ACC112 (cell line): ENCODE measurements around the gene TRIM2.

ENCODE experiments used
- H2AFZ ChIP-seq: fragments of 200-600 bp; sonication (generic); one replicate; pipeline ENCODE4 v1.6.0; 2017; ENCODE audit warnings: antibody characterized with exemption, low read length; ENCODE audit not compliant: unreplicated experiment
- H3K27ac ChIP-seq: fragments of 200-600 bp; sonication (generic); 2 replicates; pipeline ENCODE4 v1.5.1; 2014; ENCODE audit warnings: low read depth, mild to moderate bottlenecking, antibody characterized with exemption, low read length, moderate library complexity
- H3K27me3 ChIP-seq: fragments of 200-600 bp; sonication (generic); 2 replicates; pipeline ENCODE4 v1.6.1; 2014; ENCODE audit warnings: mild to moderate bottlenecking, antibody characterized with exemption, low read length, moderate library complexity, mixed read lengths; ENCODE audit not compliant: insufficient read depth
- H3K36me3 ChIP-seq: fragments of 200-600 bp; sonication (generic); 2 replicates; pipeline ENCODE4 v1.6.1; 2016; ENCODE audit warnings: mild to moderate bottlenecking, antibody characterized with exemption, low read length, moderate library complexity, mixed read lengths; ENCODE audit not compliant: insufficient read depth
- H3K4me1 ChIP-seq: fragments of 200-600 bp; sonication (generic); one replicate; pipeline ENCODE4 v1.6.1; 2016; ENCODE audit warnings: low read length, mixed read lengths; ENCODE audit not compliant: insufficient read depth, unreplicated experiment, control insufficient read depth
- H3K4me3 ChIP-seq: fragments of 200-600 bp; sonication (generic); 2 replicates; pipeline ENCODE4 v1.5.1; 2014; ENCODE audit warnings: mild to moderate bottlenecking, low read depth, low read length
- H3K79me2 ChIP-seq: fragments of 200-600 bp; sonication (generic); one replicate; pipeline ENCODE4 v1.6.0; 2016; ENCODE audit warnings: low read length; ENCODE audit not compliant: control insufficient read depth, unreplicated experiment, insufficient read depth

TRIM2 gene

DNA sequence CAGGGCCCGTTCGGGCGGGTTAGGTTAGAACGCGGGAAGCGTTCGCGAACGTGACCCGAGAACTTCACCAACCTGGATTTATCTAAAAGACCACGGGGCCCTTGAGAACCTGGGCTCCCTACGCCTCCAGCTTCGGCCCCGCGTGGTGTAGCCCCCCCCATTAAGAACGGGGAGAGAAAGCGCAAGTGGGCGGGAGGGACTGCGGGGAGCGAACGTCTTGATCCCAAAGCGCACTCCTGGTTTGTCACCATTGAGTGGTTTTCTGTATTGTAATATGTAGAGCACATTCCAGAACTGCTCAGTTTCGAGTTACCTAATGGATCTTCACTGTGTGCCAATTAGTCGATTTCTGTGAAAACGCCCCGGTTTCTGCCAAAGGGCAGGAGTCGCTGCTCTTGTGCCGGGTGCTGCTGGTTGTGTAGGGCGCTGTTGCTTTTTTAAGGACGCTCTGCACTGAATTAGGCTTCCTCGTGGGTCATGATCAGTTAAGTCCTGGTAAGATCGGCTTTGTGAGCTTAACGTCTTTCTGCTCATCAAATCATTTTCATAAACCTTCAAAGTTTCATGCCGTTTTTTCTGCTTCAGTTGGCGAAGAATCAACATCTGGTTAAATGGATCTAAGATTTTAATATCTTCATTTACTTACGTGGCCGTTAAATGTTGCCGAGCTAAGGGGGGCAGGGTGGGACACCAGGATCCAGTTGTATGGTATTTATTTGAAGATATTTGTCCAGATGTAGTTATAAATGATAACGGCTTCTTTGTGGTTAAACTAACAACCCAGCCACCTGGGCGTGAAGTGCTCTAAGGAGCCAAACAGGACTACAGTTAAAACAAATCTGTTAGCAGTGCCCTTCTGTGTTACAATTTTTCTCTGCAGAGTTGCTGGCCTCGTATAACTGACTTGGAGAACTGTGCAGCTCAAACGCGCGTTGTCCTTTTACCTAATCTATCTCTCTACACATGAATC lies 141.1 kb downstream of the TRIM2 start:
- Histone ChIP-seq H3K36me3 (no peaks in the 10 kb centered on the region), H3K4me1 (peaks cover 15% of the 10 kb centered on the region), H3K27me3 (no peaks in the 10 kb centered on the region), H3K27ac (peak overlapping the region; percentile 42; the same call in 1 of the 2 replicates), H3K4me3 (peak overlapping the region; percentile 90), H2AFZ (peak overlapping the region; percentile 94), H3K79me2 (peaks cover 39% of the 10 kb centered on the region)

DNA sequence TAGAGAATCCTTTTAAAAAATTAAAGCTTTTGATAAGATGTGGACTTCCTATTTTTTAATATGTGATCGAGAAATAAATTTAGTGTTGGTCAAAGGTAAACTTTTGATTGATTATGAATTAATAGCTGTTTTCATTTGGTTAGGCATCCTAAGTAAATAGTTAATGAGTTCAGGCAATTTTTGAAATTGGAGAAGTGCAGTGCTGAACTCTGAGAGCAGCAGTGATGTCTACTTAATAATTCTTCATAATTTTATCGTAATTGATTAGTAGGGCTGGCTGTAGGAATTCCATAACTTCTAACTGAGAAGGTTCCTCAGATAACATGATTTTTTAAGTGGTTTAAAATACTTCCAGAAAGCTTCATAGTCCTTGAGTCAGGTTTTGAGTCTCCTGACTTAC lies 141.8 kb downstream of the TRIM2 start:
- Histone ChIP-seq H3K27me3 (no peaks in the 10 kb centered on the region), H3K27ac (no peak overlapping the region)

DNA sequence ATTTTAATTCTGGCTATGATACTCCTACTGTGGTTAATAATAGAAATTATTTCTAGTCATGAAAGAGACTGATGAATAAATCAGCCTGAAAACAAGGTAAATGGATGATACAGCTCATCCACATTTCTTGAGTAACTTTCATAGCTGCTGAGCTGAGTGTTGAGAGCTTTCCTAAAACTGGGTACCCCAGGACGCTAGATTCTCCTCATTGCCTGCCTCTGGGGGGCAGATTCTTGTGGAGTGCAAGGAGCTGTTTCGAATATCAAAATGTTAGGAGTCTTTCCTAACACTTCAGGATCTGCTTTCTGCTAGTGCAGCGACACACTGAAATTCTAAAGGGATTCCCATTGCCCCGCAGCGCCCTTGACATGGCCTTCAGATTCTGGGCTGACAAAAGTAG lies 142.3 kb downstream of the TRIM2 start:
- peaks cover 13% of the 10 kb centered on the region for H3K4me1 ChIP-seq
- H3K27ac ChIP-seq: no peak overlapping the region
- no peaks in the 10 kb centered on the region for H3K27me3 ChIP-seq
- no peaks in the 10 kb centered on the region for H3K36me3 ChIP-seq
- H2AFZ ChIP-seq: no peak overlapping the region
- H3K4me3 ChIP-seq: no peak overlapping the region
- H3K79me2 ChIP-seq: peaks cover 42% of the 10 kb centered on the region

More for the DNA sequence above, 141.8 kb downstream of the TRIM2 start:
- peaks cover 42% of the 10 kb centered on the region for H3K79me2 ChIP-seq
- H3K4me1 ChIP-seq: peaks cover 15% of the 10 kb centered on the region
- H2AFZ ChIP-seq: peak overlapping the region; percentile 94
- H3K4me3 ChIP-seq: peak overlapping the region; percentile 90
- no peaks in the 10 kb centered on the region for H3K36me3 ChIP-seq

- Histone ChIP-seq H3K27me3 (no peaks in the 10 kb centered on the region), H3K36me3 (no peaks in the 10 kb centered on the region), H2AFZ (no peak overlapping the region), H3K4me3 (no peak overlapping the region), H3K79me2 (peaks cover 42% of the 10 kb centered on the region), H3K27ac (no peak overlapping the region), H3K4me1 (peaks cover 7% of the 10 kb centered on the region)
These were observed 142.9 kb downstream of the TRIM2 start for GRCh38 chr4:153347117-153347516.

GRCh38 chr4:153348006-153348405 lies 143.8 kb downstream of the TRIM2 start:
- H3K4me3 ChIP-seq: no peak overlapping the region
- H3K36me3 ChIP-seq: no peaks in the 10 kb centered on the region
- H3K4me1 ChIP-seq: peaks cover 6% of the 10 kb centered on the region
- peaks cover 42% of the 10 kb centered on the region for H3K79me2 ChIP-seq
- H3K27ac ChIP-seq: no peak overlapping the region
- no peaks in the 10 kb centered on the region for H3K27me3 ChIP-seq
- H2AFZ ChIP-seq: no peak overlapping the region

DNA sequence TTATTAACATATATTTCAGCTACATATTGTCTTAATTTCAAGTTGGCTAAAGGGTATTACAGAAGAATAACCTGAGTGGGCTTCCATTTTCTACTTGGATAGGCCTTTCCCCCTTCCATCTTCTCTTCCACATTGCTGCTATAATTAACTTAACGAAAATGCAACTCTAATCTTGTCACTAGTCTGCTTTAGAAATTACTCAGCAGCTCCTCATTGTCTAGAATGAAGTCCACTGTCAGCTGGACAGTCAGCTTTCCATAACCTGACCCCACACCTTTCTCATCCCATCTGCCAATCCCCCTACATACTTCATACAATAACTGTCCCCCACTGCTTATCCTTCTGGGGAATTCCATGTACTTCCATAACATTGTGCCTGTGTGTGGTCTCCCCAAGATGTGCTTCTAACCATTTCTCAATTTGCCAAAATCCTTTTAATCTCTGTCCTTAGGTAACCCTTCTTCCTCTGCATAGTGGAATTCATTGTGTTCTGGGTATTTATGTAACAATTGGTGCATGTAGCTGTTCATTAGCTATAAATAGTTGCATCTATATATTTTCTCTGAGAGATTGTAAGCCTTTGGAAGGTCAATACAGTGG lies 145.1 kb downstream of the TRIM2 start:
- Histone ChIP-seq H3K4me1 (peaks cover 2% of the 10 kb centered on the region), H3K79me2 (peaks cover 42% of the 10 kb centered on the region), H3K27me3 (no peaks in the 10 kb centered on the region), H3K27ac (no peak overlapping the region), H3K4me3 (no peak overlapping the region), H2AFZ (no peak overlapping the region), H3K36me3 (no peaks in the 10 kb centered on the region)

DNA sequence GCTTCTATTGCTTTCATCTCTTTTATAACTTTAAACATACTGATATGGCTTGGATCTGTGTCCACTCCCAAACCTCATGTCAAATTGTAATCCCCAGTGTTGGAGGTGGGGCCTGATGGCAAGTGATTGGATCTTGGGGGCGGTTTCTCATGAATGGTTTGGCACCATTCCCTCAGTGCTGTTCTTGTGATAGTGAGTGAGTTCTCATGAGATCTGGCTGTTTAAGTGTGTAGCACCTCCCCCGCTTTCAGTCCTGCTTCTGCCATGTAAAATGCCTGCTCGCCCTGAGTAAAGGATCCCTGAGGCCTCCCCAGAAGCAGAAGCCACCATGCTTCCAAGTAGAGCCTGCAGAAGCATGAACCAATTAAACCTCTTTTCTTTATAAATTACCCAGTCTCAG lies 157.9 kb downstream of the TRIM2 start:
- Histone ChIP-seq H3K27ac (no peak overlapping the region), H3K36me3 (peaks cover 5% of the 10 kb centered on the region; the same call in 1 of the 2 replicates)

GRCh38 chr4:153364061-153364460 lies 159.8 kb downstream of the TRIM2 start:
- H3K27me3 ChIP-seq: no peaks in the 10 kb centered on the region
- H3K36me3 ChIP-seq: peaks cover 10% of the 10 kb centered on the region; the same call in 1 of the 2 replicates

More for the DNA sequence above, 157.9 kb downstream of the TRIM2 start:
- Histone ChIP-seq H3K4me3 (no peak overlapping the region), H3K79me2 (no peaks in the 10 kb centered on the region), H2AFZ (no peak overlapping the region), H3K27me3 (no peaks in the 10 kb centered on the region), H3K4me1 (no peaks in the 10 kb centered on the region)

DNA sequence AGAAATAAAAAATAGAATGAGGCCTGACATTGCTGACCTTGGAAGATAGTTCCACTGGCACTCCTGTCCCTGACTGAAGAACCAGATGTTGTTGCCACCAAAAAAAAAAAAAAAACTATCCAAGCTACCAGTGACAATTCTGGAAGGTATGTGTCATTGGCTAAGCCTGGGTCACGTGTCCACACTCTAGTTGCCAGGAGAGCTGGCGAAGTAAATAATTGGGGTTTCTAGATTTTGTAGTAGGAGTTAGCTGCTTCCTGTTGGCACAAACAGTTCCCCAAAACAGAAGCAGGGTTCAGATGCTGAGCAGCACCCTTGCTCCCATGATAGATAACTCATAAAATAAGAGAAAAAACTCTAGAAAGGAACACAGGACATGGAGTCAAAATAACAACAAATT lies 160.8 kb downstream of the TRIM2 start:
- Histone ChIP-seq H3K4me1 (no peaks in the 10 kb centered on the region), H2AFZ (no peak overlapping the region), H3K4me3 (no peak overlapping the region), H3K27me3 (no peaks in the 10 kb centered on the region), H3K79me2 (no peaks in the 10 kb centered on the region), H3K36me3 (peaks cover 13% of the 10 kb centered on the region; the same call in 1 of the 2 replicates), H3K27ac (no peak overlapping the region)

More at GRCh38 chr4:153364061-153364460, 159.8 kb downstream of the TRIM2 start:
- no peak overlapping the region for H3K4me3 ChIP-seq
- H3K79me2 ChIP-seq: no peaks in the 10 kb centered on the region
- no peak overlapping the region for H3K27ac ChIP-seq
- H3K4me1 ChIP-seq: no peaks in the 10 kb centered on the region
- no peak overlapping the region for H2AFZ ChIP-seq

- Histone ChIP-seq H2AFZ (no peak overlapping the region), H3K27ac (no peak overlapping the region), H3K79me2 (no peaks in the 10 kb centered on the region), H3K4me3 (no peak overlapping the region), H3K4me1 (no peaks in the 10 kb centered on the region), H3K27me3 (no peaks in the 10 kb centered on the region), H3K36me3 (peaks cover 24% of the 10 kb centered on the region)
These were observed 162.2 kb downstream of the TRIM2 start for GRCh38 chr4:153366486-153366885.
